GM19463 (cell line): ENCODE results near the gene ABCA2.

Experiments used
- ATAC-seq: cut with Tn5 transposase; IDR thresholded peaks from one replicate; pipeline ENCODE4 v1.9.1; 2021; ENCODE audit warnings: mild to moderate bottlenecking, moderate library complexity; ENCODE audit not compliant: unreplicated experiment

ABCA2 gene

DNA sequence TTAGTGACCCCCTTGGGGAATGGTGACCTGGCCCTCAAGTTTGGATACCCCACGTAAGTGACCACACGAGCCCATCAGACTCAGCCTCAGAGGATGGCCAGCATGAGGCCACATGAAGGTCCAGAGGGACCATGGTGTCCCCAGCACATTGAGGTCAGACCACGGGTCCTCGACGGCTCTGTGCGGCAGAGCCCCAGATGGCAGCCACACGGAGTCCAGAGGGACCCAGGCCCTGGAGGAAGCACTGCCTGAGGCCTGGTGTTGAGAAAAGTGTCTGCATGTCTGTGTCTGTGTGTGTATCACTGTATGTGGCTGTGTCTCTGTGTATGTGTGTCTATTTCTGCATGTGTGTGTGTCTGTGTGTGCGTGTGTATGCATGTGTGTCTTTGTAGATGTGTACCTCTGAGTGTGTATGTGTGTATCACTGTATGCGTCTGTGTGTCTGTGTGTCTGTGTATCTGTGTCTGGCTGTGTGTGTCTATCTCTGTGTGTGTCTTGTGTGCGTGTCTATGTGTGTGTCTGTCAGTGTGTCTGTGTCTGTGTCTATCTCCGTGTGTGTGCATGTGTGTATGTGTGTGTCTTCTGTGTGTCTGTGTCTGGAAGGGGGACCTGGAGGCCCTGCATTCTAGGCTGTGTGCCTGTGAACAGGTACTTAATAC, 44.3 kb downstream of the ABCA2 start:
- no peak for ATAC-seq

GRCh38 chr9:136983167-136983566, 44.9 kb downstream of the ABCA2 start:
- ATAC-seq = no peak

DNA sequence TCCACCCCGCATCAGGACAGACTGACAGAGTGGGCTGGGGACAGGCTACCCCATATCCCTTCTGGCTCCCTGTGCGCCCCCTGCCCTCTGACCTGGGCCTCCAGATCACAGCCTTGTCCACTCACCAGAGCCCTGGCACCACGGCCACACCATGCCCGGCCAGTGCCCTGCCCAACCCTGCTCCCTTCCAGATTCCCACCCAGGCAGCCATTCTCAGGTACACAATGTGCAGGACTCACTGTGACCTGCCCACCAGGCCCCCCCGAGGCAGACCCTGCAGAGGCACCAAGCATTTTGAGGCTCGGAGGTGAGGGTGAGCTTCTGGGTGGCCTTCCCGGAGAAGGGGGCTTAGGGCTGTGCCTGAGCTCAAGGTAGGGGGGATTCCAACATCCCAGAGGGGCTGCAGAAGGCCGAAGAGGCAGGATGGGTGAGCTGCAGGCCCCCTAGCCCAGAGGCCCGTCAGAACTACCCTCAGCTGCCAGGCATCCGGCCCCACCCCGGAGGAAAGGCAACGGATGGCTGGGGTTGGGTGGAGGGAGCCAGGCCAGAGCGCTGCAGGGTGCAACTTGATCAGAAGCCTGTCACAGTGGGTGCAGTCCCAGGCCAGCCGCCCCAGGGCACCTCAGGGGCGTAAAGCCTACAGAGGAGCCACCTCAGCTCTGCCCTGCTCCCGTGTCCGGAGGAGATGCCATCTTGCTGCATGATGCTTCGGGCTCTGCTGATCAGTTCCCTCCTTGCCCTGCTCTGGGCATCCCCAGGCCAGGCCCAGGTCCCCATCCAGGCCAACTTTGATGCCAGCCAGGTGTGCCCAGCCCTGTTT, 45.6 kb downstream of the ABCA2 start, which contains the start of gene LCNL1:
Gene LCNL1, plus strand, starts transcription at position 762 of the 820 bp plus-strand sequence. CDS start 594 bp downstream, outside the sequence.
- no peak for ATAC-seq

- ATAC-seq = no peak
Measured at GRCh38 chr9:136981588-136982231, 46.3 kb downstream of the ABCA2 start.

DNA sequence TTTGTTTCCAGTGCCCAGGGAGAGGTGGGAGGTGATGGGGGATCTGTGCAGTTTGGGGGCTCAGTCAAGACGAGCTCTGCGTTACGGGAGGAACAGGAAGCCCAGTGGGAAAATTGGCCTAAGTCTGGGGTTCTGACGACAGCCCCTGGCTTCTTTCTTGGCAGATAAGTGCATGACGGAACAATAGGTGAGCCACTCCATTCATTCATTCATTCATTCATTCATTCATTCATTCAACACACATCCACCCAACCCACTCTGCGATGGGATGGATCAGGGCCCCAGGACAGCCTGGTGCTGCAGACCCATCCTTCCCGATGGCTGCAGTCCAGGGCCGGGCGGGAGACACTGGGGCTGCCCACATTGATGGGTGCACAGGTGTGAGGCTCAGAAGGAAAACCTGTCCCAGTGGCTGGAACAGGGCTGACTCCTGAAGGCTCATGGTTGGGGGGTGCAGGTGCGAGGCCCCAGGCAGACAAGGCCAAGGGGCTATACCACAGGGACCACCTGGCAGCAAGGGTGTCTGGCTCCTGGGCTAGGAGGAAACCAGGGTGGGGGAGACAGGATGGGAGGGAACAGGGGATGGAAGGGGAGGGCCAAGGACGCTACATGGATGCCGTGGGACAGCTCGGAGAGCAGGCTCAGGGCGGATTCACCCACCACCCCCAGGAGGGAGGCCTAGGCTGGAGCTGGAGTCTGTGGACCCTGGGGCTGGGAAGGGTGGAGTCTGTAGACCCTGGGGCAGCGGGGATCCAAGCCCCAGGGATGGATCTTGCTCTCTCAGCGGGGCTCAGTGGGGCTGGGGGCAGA, 47.2 kb downstream of the ABCA2 start:
- ATAC-seq = no peak

- ATAC-seq = no peak
Measured at GRCh38 chr9:136979769-136980587, 48.1 kb downstream of the ABCA2 start.

- ATAC-seq = no peak
Measured at GRCh38 chr9:136978865-136979544, 49.0 kb downstream of the ABCA2 start.

DNA sequence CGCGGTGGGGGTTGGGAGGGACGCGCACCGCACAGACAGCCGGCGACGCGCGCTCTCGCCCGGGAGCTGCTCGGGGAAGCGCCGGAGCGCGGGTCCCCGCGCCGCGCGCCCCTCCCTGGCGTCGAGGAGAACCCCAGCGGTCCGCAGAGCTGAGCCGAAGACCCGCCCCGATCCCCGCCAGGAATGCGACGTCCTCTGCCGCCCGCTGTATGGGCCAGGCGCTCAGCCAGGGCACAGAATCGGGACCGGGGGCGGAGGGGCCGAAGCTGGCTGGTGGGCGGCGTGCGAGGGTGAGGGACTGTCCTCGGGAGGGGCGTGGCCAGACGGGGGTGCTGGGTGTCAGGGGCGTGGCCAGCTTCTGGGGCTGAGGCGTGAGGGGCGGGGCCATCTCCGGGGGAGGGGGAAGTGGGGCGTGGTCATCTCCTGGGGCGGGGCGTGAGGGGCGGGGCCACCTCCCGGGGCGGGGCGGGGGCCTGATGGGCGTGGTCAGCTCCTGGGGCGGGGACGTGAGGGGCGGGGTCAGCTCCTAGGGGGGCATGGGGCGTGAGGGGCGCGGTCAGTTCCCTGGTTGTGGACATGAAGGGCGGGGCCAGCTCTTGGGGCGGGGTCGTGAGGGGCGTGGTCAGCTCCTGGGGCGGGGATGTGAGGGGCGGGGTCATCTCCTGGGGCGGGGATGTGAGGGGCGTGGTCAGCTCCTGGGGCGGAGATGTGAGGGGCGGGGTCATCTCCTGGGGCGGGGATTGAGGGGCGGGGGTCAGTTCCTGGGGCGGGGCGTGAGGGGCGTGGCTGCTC, 49.8 kb downstream of the ABCA2 start:
- ATAC-seq = no peak

GRCh38 chr9:136977649-136978072, 50.4 kb downstream of the ABCA2 start:
- ATAC-seq = no peak

- ATAC-seq = no peak
Measured at GRCh38 chr9:136977223-136977622, 50.8 kb downstream of the ABCA2 start, which contains the start of gene PTGDS. PTGDS (plus strand) TSS chr9:136977504; CDS start chr9:136977579, 75 bp downstream.

- no peak for ATAC-seq
Measured at GRCh38 chr9:136975644-136976043, 52.4 kb downstream of the ABCA2 start.

GRCh38 chr9:136974817-136975535, 53.1 kb downstream of the ABCA2 start:
- ATAC-seq = no peak

DNA sequence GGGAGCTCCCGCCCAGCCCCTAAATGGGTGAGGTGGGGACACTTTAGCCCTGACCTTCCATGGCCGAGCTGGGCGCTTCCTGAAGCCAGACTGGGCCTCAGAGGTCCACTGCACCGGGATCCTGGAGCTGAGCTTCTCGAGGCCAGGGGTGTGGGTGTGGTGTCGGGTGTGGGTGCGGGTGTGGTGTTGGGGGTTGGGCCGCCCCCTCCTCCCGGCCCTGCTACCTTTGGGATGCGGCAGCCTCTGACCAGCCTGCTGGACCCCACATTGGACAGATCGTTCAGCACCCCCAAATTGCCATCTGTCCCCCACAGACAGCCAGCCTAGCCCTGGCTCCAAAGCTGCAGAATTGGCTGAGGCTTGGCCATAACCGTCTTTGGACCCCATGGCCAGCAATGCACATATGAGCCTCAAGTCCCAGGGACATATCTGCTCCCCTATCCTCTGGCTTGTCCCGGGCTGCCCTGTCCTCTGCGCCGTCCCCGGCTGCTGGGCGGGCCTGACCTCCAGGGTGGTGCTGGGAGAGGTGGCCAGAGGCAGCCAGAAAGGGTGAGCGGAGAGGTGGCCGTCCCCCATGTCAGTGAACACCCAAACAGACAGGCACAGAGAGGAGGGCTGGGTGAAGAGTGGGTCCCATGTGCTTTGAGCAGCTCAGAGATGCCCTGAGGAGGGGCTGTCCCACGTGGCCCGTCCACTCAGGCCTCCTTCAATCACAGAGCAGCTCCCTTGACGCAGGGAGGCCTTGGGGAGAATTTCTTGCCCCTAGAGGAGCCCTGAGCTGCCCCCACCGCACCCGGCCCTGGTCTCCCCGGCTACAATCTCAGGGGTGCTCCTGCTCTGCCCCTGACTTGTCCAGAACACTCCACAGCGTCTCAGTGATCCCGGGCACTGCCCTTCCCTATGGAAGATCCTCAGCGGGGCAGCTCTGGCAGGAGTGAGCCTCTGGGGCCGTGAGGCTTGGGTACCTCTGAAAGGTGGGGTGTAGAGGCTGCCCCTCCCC, 54.1 kb downstream of the ABCA2 start:
- no peak for ATAC-seq

GRCh38 chr9:136972743-136973142, 55.3 kb downstream of the ABCA2 start:
- no peak for ATAC-seq

GRCh38 chr9:136972335-136972734, 55.7 kb downstream of the ABCA2 start:
- no peak for ATAC-seq

- no peak for ATAC-seq
Measured at GRCh38 chr9:136971746-136972145, 56.3 kb downstream of the ABCA2 start.

- ATAC-seq = no peak
Measured at GRCh38 chr9:136970361-136970760, 57.7 kb downstream of the ABCA2 start.
